PC-3 (cell line): Measurements from ENCODE around the gene COX7A2L. TPM values are rescaled to one million over a fixed set of nuclear protein-coding genes. Genes with fewer than 3 reads are reported as not detected.

ENCODE experiments used
- ATAC-seq: fragments of 200-7000 bp; cut with Tn5 transposase; 2 replicates; pipeline ENCODE4 v1.9.1; 2020; ENCODE audit warnings: mild to moderate bottlenecking, moderate library complexity
- BruUV-seq: library from RNA; stranded (reverse); fragments of 400-500 nt; replicated peaks from 2 replicates; lab custom pipeline; 2021; lab: Mats Ljungman, UMichigan
- CTCF ChIA-PET: fragments of 300-600 bp; sonication (Branson Sonifier 250); formaldehyde crosslinking; loops from one replicate; lab custom pipeline; 2022; ENCODE audit warnings: antibody characterized with exemption; lab: Charles Lee
- POLR2A ChIA-PET: fragments of 300-600 bp; sonication (Branson Sonifier 250); formaldehyde crosslinking; loops from one replicate; lab custom pipeline; 2022; ENCODE audit warnings: antibody characterized with exemption; ENCODE audit not compliant: unreplicated experiment; lab: Charles Lee
- DNase-seq: peaks from one replicate; pipeline ENCODE4 v3.0.0-alpha.2; 2015
- H2AFZ ChIP-seq: fragments of 300-600 bp; sonication (generic); 2 replicates; pipeline ENCODE4 v1.6.0; 2016; ENCODE audit warnings: antibody characterized with exemption, low read length
- H3F3A ChIP-seq: fragments of 300-600 bp; sonication (generic); one replicate; pipeline ENCODE4 v1.6.0; 2017; ENCODE audit warnings: antibody characterized with exemption, low read length, control low read depth, mild to moderate bottlenecking; ENCODE audit not compliant: unreplicated experiment
- H3K27ac ChIP-seq: fragments of 300-600 bp; sonication (generic); 2 replicates; pipeline ENCODE4 v1.5.1; 2016; ENCODE audit warnings: mild to moderate bottlenecking, low read length
- H3K27me3 ChIP-seq: fragments of 300-600 bp; sonication (generic); 2 replicates; pipeline ENCODE4 v1.6.1; 2016; ENCODE audit warnings: low read length, mixed read lengths
- H3K36me3 ChIP-seq: fragments of 300-600 bp; sonication (generic); 2 replicates; pipeline ENCODE4 v1.6.1; 2016; ENCODE audit warnings: low read depth, mixed run types, low read length, mixed read lengths
- H3K4me1 ChIP-seq: fragments of 300-600 bp; sonication (generic); 2 replicates; pipeline ENCODE4 v1.5.1; 2016; ENCODE audit warnings: low read length; ENCODE audit not compliant: insufficient read depth
- H3K4me2 ChIP-seq: fragments of 300-600 bp; sonication (generic); 2 replicates; pipeline ENCODE4 v1.6.0; 2016; ENCODE audit warnings: low read length
- H3K4me3 ChIP-seq: fragments of 300-600 bp; sonication (generic); 2 replicates; pipeline ENCODE4 v1.5.1; 2016; ENCODE audit warnings: mild to moderate bottlenecking, low read length, mixed read lengths
- H3K79me2 ChIP-seq: fragments of 300-600 bp; sonication (generic); 2 replicates; pipeline ENCODE4 v1.6.1; 2017; ENCODE audit warnings: low read length, mixed read lengths
- H3K9ac ChIP-seq: fragments of 300-600 bp; sonication (generic); 2 replicates; pipeline ENCODE4 v1.6.0; 2016; ENCODE audit warnings: mild to moderate bottlenecking, low read length
- H3K9me2 ChIP-seq: fragments of 300-600 bp; sonication (generic); replicated peaks from 2 replicates; pipeline ENCODE4 v1.6.1; 2016; ENCODE audit warnings: mixed run types, low read length, mixed read lengths
- H3K9me3 ChIP-seq: fragments of 300-600 bp; sonication (generic); 2 replicates; pipeline ENCODE4 v1.6.1; 2016; ENCODE audit warnings: low read length, mixed read lengths
- H4K20me1 ChIP-seq: fragments of 300-600 bp; sonication (generic); 2 replicates; pipeline ENCODE4 v1.6.1; 2016; ENCODE audit warnings: low read length, mixed read lengths
- CTCF ChIP-seq: fragments of 300-600 bp; sonication (generic); conservative IDR thresholded peaks from 2 replicates; pipeline ENCODE4 v1.5.1; 2017; ENCODE audit warnings: antibody characterized with exemption, low read depth, mild to moderate bottlenecking, low read length
- EZH2 ChIP-seq: fragments of 300-600 bp; sonication (generic); IDR thresholded peaks from one replicate; pipeline ENCODE4 v1.6.1; 2017; ENCODE audit warnings: antibody characterized with exemption, mild to moderate bottlenecking, low read length; ENCODE audit not compliant: unreplicated experiment
- EZH2phosphoT487 ChIP-seq: fragments of 300-600 bp; sonication (generic); IDR thresholded peaks from 2 replicates; pipeline ENCODE4 v1.6.1; 2018; ENCODE audit warnings: mild to moderate bottlenecking, antibody characterized with exemption, low read length, borderline replicate concordance
- intact Hi-C: fragments of 100-400 bp; cut with micrococcal nuclease; formaldehyde crosslinking; loops from 2 replicates; pipeline ENCODE4 v1.9.0; 2023
- total RNA-seq: library from RNA; depleted of rRNA; stranded (reverse); fragments of >200 nt; gene quantifications from 2 replicates; pipeline ENCODE4 v1.2.3, GENCODE V29; 2014

Gene COX7A2L
- total RNA-seq, 1 experiment from 2014 or later: 120 TPM

- TF ChIP-seq EZH2phosphoT487: no peak
- TF ChIP-seq CTCF: no peak
- no peak for TF ChIP-seq EZH2
- peaks cover 26% of the 10 kb centered on the region for H3K79me2 ChIP-seq
- no peaks in the 10 kb centered on the region for H4K20me1 ChIP-seq
- H3K4me2 ChIP-seq: no peak overlapping the region
- no peak overlapping the region for H3K9ac ChIP-seq
- intact Hi-C loops: no loop called here
- no peak overlapping the region for H3K27ac ChIP-seq
- H3K27me3 ChIP-seq: no peaks in the 10 kb centered on the region
- no peaks in the 10 kb centered on the region for H3F3A ChIP-seq
- no peak overlapping the region for H2AFZ ChIP-seq
- H3K36me3 ChIP-seq: peaks cover 13% of the 10 kb centered on the region; the same call in 1 of the 2 replicates
- BruUV-seq: no TSS peak
- ATAC-seq (no peak), DNase-seq (no peak)
- H3K4me3 ChIP-seq: no peak overlapping the region
- H3K9me3 ChIP-seq: no peaks in the 10 kb centered on the region
- POLR2A ChIA-PET: no interaction called here
- H3K4me1 ChIP-seq: peaks cover 12% of the 10 kb centered on the region
- H3K9me2 ChIP-seq: no peaks in the 10 kb centered on the region
- CTCF ChIA-PET: no interaction called here
Observed at GRCh38 chr2:42339191-42339912, 21.7 kb downstream of the COX7A2L start.

GRCh38 chr2:42338567-42339190 lies 22.3 kb downstream of the COX7A2L start:
- peaks cover 23% of the 10 kb centered on the region for H3K79me2 ChIP-seq
- H4K20me1 ChIP-seq: no peaks in the 10 kb centered on the region
- DNase-seq: no peak
- no peak overlapping the region for H3K4me2 ChIP-seq
- TF ChIP-seq EZH2 (no peak), CTCF (no peak), EZH2phosphoT487 (no peak)
- H2AFZ ChIP-seq: no peak overlapping the region
- H3F3A ChIP-seq: no peaks in the 10 kb centered on the region
- no peak overlapping the region for H3K27ac ChIP-seq
- no peak for ATAC-seq
- H3K4me3 ChIP-seq: no peak overlapping the region
- intact Hi-C loops: no loop called here
- no peaks in the 10 kb centered on the region for H3K9me2 ChIP-seq
- H3K36me3 ChIP-seq: peaks cover 13% of the 10 kb centered on the region; the same call in 1 of the 2 replicates
- H3K9me3 ChIP-seq: no peaks in the 10 kb centered on the region
- POLR2A ChIA-PET: no interaction called here
- no peaks in the 10 kb centered on the region for H3K27me3 ChIP-seq
- no peak overlapping the region for H3K9ac ChIP-seq
- CTCF ChIA-PET: no interaction called here
- H3K4me1 ChIP-seq: peaks cover 12% of the 10 kb centered on the region
- BruUV-seq: no TSS peak
